GM12872 (cell line): ENCODE measurements around the gene ELP5.

ENCODE experiments used
- TF ChIP-seq, protein P1 (sequence below): IDR thresholded peaks from 3 replicates; pipeline ENCODE4 v1.5.1; 2011; ENCODE audit warnings: low read depth, mild to moderate bottlenecking, low read length, moderate library complexity; ENCODE audit not compliant: insufficient read depth

ELP5 gene

DNA sequence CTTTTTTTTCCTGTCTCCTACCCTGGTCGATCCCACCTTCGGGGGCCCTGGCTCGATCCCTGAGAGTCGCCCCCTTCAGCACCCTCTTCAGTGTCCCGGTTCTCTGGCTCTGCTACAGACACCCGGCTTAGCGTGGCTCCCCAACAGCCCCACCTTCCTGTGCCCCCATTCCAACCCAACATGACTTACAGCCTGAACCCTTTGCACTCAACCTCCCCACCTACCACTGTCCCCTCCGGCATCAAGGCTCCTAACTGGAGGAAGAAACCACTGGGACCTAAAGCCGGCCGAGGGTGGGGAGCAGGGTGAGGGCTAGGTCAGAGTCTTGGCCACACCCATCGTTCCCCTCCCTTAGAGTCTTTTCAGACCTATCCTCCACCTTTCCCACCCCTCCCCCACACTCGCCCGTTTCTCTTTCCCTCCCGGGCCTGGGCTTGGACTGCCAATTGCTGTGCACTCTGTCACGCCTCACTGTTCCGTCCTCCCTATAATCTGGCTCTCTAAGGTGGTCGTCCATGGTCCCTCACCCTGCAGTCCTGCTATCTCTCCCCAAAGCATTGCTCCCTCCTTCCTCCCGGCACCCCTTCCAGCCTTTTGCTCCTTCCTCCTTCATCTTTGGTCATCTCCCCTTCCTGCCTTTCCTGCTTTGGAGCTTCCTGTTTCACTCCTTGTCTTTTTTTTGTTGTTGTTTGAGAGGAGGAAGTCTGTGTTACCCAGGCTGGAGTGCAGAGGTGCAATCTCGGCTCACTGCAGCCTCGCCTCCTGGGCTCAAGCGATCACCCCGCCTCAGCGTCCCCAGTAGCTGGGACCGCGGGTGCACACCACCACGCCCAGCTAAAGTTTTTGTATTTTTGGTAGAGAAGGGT is 11.2 kb downstream of the ELP5 start:
- TF ChIP-seq, protein P1, sequence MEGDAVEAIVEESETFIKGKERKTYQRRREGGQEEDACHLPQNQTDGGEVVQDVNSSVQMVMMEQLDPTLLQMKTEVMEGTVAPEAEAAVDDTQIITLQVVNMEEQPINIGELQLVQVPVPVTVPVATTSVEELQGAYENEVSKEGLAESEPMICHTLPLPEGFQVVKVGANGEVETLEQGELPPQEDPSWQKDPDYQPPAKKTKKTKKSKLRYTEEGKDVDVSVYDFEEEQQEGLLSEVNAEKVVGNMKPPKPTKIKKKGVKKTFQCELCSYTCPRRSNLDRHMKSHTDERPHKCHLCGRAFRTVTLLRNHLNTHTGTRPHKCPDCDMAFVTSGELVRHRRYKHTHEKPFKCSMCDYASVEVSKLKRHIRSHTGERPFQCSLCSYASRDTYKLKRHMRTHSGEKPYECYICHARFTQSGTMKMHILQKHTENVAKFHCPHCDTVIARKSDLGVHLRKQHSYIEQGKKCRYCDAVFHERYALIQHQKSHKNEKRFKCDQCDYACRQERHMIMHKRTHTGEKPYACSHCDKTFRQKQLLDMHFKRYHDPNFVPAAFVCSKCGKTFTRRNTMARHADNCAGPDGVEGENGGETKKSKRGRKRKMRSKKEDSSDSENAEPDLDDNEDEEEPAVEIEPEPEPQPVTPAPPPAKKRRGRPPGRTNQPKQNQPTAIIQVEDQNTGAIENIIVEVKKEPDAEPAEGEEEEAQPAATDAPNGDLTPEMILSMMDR, result no peak

DNA sequence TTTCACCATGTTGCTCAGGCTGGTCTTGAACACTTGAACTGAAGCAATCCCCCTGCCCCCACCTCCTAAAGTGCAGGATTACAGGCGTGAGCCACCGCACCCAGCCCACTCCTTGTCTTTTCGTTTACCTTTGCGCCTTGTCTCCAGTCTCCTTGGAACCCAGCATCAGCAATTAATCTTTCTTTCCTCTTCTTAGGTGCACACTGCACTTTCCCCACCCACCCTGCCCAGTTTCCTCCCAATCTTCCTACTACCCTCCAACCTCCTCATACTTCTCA is 11.7 kb downstream of the ELP5 start:
- TF ChIP-seq, protein P1, result no peak

DNA sequence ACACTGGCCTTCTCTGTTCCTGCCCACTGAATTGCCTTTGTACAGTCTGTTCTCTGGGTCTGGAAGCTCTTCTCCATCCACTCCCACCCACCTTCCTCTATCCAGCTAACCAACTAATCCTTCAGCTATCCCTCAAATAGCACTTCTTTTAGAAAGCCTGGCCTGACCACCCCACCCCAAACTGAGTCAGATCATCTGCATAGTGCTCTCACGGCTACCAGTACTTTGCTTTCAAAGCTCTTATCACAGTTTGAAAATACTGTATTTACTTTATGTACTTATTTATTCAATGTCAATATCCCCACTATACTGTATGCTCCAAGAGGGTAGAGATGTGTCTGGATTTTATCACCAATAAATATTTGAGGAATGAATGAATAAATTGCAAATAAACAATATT is 14.8 kb downstream of the ELP5 start:
- TF ChIP-seq, protein P1, result no peak

DNA sequence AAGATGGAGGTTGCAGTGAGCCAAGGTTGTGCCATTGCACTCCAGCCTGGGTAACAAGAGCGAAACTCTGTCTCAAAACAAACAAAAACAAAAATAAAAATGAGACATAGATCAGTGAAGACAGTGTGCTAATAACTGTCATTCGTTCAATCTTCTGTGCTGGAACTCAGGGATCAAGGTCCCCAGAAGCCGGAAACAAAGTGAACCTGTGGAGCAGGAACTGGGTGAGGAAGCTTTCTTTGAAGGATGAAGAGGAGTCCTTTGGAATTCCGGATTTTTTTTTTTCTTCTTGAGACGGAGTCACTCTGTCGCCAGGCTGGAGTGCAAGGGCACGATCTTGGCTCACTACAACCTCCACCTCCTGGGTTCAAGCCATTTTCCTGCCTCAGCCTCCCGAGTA is 27.4 kb downstream of the ELP5 start:
- TF ChIP-seq, protein P1, result no peak

DNA sequence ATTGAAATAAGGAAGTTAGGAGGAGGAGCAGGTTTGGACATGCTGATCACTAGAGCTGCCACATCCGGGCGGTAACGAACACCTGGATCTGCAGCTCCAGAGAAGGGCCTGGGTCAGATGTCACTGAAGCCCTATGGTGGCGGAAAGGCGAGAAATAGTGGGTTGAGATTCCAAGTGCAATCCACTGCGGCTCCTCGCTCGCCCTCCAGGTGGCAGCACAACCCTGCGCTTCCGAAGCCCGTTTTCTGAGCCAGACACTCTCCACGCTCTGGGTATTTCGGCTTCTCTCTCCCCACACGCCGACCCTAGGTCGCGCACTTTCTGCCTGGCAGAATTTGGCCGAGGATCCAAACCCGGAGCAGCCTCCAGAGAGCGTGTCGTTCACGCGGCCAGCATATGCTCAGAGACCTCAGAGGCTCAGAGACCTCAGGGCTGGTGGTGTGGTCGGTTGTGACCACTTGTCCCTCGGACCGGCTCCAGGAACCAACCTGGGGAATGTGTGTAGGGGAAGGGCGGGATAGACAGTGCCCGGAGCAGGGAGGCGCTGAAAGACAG is 28.6 kb downstream of the ELP5 start:
- TF ChIP-seq, protein P1, result peak; percentile 98

DNA sequence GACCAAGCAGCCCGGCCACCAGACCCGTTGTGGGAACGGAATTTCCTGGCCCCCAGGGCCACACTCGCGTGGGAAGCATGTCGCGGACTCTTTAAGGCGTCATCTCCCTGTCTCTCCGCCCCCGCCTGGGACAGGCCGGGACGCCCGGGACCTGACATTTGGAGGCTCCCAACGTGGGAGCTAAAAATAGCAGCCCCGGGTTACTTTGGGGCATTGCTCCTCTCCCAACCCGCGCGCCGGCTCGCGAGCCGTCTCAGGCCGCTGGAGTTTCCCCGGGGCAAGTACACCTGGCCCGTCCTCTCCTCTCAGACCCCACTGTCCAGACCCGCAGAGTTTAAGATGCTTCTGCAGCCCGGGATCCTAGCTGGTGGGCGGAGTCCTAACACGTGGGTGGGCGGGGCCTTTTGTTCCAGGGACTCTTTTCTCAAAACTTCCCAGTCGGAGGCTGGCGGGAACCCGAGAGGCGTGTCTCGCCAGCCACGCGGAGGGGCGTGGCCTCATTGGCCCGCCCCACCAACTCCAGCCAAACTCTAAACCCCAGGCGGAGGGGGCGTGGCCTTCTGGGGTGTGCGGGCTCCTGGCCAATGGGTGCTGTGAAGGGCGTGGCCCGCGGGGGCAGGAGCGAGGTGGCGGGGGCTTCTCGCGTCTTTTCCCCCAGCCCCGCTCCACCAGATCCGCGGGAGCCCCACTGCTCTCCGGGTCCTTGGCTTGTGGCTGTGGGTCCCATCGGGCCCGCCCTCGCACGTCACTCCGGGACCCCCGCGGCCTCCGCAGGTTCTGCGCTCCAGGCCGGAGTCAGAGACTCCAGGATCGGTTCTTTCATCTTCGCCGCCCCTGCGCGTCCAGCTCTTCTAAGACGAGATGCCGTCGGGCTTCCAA is 29.3 kb downstream of the ELP5 start, which contains the start of gene SLC2A4:
SLC2A4 (plus strand) TSS at position 645 of the 879 bp plus-strand sequence; CDS start at position 862, 217 bp downstream.
- TF ChIP-seq, protein P1, result no peak
